KMS-11 (cell line): ENCODE results near the gene OSM.

ENCODE experiments used
- H2AFZ ChIP-seq: fragments of 200-600 bp; sonication (generic); 2 replicates; pipeline ENCODE4 v1.6.1; 2016; ENCODE audit warnings: antibody characterized with exemption, mixed run types, low read depth
- H3K27ac ChIP-seq: fragments of 200-600 bp; sonication (generic); 2 replicates; pipeline ENCODE4 v1.6.1; 2016; ENCODE audit warnings: mild to moderate bottlenecking, mixed run types
- H3K27me3 ChIP-seq: fragments of 200-600 bp; sonication (generic); 2 replicates; pipeline ENCODE4 v1.6.1; 2017; ENCODE audit warnings: mild to moderate bottlenecking, low read depth, mixed run types, moderate library complexity; ENCODE audit not compliant: insufficient read depth
- H3K36me3 ChIP-seq: fragments of 200-600 bp; sonication (generic); 2 replicates; pipeline ENCODE4 v1.6.1; 2017; ENCODE audit warnings: mild to moderate bottlenecking, mixed run types; ENCODE audit not compliant: insufficient read depth
- H3K4me1 ChIP-seq: fragments of 200-600 bp; sonication (generic); 2 replicates; pipeline ENCODE4 v1.6.1; 2016; ENCODE audit warnings: mild to moderate bottlenecking, low read depth, mixed run types; ENCODE audit not compliant: poor library complexity, severe bottlenecking
- H3K4me2 ChIP-seq: fragments of 200-600 bp; sonication (generic); 2 replicates; pipeline ENCODE4 v1.7.0; 2016; ENCODE audit warnings: mild to moderate bottlenecking, mixed run types
- H3K4me3 ChIP-seq: fragments of 200-600 bp; sonication (generic); IDR thresholded peaks from 2 replicates; pipeline ENCODE4 v1.6.1; 2017; ENCODE audit warnings: low read depth, low read length, mixed read lengths; ENCODE audit not compliant: insufficient read depth
- H3K79me2 ChIP-seq: fragments of 200-600 bp; sonication (generic); 2 replicates; pipeline ENCODE4 v1.6.1; 2016; ENCODE audit warnings: low read depth, mixed run types; ENCODE audit not compliant: insufficient read depth
- H3K9ac ChIP-seq: fragments of 200-600 bp; sonication (generic); 2 replicates; pipeline ENCODE4 v1.6.1; 2016; ENCODE audit warnings: mild to moderate bottlenecking, mixed run types
- H4K20me1 ChIP-seq: fragments of 200-600 bp; sonication (generic); 2 replicates; pipeline ENCODE4 v1.6.1; 2016; ENCODE audit warnings: mild to moderate bottlenecking, mixed run types; ENCODE audit not compliant: insufficient read depth
- TF ChIP-seq, protein P1 (sequence below): fragments of 200-600 bp; sonication (generic); conservative IDR thresholded peaks from 2 replicates; pipeline ENCODE4 v1.6.1; 2017; ENCODE audit warnings: low read depth, mild to moderate bottlenecking, antibody characterized with exemption, low read length, moderate library complexity, mixed read lengths

The OSM gene

DNA sequence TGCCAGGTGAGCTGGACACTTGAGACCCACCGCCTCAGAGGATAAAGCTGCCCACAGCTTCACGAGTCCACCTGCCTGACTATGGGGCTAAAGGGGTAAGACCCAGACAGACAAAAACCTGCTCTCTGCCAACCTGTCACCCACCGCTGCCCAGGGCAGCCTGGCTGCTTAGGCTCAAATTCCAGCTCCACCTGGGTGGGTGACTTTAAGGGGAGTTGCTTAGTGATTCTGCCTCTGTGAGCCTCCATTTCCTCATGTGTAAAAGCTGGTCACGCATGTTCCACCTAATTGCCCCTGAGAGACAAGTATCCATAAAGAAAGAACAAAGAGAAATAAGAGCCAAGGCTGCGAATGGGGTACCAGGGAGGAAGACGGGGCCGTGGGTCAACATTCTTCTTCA lies 26.4 kb upstream of the OSM start:
- Histone ChIP-seq H3K36me3 (no peaks in the 10 kb centered on the region), H3K9ac (no peak overlapping the region), H3K79me2 (no peaks in the 10 kb centered on the region), H2AFZ (no peak overlapping the region), H3K27ac (no peak overlapping the region), H3K27me3 (no peaks in the 10 kb centered on the region), H3K4me1 (peaks cover 37% of the 10 kb centered on the region), H3K4me2 (no peak overlapping the region), H3K4me3 (no peak overlapping the region), H4K20me1 (no peaks in the 10 kb centered on the region)
- TF ChIP-seq, protein P1, sequence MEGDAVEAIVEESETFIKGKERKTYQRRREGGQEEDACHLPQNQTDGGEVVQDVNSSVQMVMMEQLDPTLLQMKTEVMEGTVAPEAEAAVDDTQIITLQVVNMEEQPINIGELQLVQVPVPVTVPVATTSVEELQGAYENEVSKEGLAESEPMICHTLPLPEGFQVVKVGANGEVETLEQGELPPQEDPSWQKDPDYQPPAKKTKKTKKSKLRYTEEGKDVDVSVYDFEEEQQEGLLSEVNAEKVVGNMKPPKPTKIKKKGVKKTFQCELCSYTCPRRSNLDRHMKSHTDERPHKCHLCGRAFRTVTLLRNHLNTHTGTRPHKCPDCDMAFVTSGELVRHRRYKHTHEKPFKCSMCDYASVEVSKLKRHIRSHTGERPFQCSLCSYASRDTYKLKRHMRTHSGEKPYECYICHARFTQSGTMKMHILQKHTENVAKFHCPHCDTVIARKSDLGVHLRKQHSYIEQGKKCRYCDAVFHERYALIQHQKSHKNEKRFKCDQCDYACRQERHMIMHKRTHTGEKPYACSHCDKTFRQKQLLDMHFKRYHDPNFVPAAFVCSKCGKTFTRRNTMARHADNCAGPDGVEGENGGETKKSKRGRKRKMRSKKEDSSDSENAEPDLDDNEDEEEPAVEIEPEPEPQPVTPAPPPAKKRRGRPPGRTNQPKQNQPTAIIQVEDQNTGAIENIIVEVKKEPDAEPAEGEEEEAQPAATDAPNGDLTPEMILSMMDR: no peak

DNA sequence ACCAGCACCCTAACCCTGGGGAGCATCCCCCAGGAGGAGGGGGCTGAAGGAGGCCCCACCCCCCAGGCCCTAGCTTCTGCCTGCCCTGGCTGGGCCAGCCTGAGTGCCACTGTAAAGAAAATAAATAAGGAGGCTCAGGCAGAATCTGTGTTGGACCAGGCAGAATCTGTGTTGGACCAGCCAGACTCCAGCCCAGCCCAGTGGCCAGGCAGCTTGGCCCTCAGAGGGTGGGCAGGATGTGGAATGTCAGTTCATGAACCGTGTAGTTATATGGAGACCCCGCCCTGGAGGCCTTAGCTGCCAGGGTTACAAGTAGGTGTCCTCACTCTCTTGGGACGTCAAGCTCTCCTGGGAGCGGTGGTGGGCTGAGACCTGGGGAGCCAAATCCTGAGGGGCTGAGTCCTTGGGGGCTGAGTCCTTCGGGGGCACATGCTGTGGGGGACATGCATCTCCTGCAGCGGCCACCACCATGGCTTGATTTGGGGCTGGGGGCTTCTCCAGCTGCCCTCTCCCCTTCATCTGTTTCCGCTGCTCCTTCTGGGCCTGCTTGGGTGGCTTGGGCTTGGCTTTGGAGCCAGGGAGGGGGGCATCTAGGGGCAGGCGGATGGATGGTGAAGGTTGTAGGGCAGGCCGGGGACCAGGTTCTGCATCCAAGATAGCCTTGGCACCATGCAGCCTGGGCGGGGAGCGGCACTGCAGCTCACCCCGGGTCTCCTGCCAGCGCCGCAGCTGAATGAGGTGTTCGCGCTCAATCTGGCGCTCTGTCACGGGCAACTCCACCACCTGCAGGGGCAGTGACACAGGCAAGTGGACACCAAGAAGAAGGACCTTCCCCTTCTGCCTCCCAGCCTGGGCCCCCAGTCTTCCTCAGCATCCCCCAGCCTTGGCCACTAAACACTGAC lies 25.7 kb upstream of the OSM start:
- Histone ChIP-seq H3K9ac (no peak overlapping the region), H3K4me1 (peaks cover 42% of the 10 kb centered on the region), H3K4me3 (no peak overlapping the region), H3K79me2 (no peaks in the 10 kb centered on the region), H3K27me3 (no peaks in the 10 kb centered on the region), H3K36me3 (no peaks in the 10 kb centered on the region), H3K4me2 (no peak overlapping the region), H4K20me1 (no peaks in the 10 kb centered on the region), H2AFZ (no peak overlapping the region), H3K27ac (no peak overlapping the region)
- TF ChIP-seq, protein P1: no peak

DNA sequence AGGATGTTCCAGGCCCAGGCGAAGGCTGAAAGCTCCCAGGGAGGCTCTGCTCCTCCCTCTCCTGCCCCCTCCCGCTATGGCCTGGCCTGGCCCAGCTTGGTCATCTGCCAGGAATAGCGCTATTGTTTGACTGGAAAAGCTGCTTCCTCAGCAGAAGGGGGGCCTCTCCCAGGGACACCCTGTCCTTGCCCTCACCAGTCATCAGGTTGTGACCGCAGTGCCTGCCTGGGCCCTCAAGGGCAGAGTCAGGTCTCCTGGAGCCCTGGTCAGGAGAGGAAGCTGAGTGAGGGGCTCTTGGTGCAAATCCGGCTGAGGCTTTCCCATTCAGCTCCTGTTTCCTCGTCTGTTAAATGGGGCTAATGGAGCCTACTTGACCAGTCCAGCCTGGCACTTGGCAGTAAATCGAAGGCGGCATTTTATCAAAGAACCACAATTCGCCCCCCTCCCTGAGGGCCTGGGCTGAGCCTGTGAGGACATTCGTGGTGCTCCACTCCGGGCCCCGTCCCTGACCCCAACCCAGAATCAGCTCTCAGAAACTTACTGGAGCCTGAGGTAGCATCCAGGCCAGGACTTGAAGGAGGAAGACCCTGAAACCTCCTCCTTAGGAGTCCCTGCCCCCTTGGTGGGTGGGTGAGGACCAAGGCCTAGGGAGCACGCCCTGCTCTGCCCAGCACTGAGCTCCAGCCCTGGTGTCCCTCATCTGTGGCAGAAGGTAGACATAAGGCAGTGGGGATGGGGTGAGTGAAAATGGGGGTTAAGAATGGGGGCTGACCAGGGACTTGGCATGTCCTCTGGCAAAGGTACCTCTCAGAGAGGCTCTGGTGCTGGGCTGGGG lies 24.6 kb upstream of the OSM start:
- TF ChIP-seq, protein P1: no peak
- Histone ChIP-seq H3K9ac (no peak overlapping the region), H3K79me2 (no peaks in the 10 kb centered on the region), H2AFZ (no peak overlapping the region), H3K27ac (no peak overlapping the region), H3K4me2 (no peak overlapping the region; the same call in 1 of the 2 replicates), H3K4me1 (peaks cover 37% of the 10 kb centered on the region), H3K36me3 (no peaks in the 10 kb centered on the region), H3K4me3 (no peak overlapping the region), H4K20me1 (no peaks in the 10 kb centered on the region), H3K27me3 (no peaks in the 10 kb centered on the region)

DNA sequence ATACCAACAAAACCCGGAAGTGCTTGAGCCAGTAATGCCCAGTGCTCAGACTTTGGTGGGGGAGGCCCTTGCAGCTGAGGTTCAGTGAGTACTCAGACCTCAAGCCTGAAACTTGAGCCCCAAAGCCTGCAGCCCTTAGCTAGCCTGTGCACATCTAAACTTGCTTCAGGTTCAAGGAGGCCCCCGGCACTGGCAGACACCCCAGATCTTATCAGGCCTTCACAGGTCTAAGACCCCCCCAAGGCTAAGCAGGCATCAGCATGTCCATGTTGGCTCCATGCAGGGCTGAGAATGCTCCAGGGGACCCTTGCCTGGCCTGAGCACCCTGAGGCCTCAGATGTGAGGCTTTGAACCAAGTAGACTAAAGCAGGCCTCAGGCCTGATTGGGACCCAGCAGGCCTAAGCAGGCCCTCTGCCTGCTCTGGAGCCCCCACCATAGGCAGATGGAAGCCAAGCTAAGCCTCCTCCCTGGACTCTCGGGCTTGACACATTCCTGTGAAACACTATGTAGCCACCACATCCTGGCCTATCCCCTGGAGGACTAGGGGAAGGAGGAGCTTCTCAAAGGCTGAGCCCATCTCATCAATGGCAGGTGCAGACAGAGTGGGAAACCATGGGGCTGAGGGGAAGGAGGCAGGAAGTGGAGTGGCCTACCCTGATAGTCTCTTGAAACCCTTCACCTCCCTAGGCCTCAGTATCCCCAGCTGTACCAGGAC lies 23.8 kb upstream of the OSM start:
- Histone ChIP-seq H3K4me3 (no peak overlapping the region), H3K36me3 (no peaks in the 10 kb centered on the region), H3K27me3 (no peaks in the 10 kb centered on the region), H3K4me2 (peak overlapping the region; percentile 93), H3K79me2 (no peaks in the 10 kb centered on the region), H2AFZ (0 out of 2 replicates have a peak overlapping the region, but pooled peaks have one; percentile 59), H3K27ac (peak overlapping the region; percentile 38; the same call in 1 of the 2 replicates), H3K4me1 (peaks cover 35% of the 10 kb centered on the region), H4K20me1 (no peaks in the 10 kb centered on the region), H3K9ac (no peak overlapping the region)
- TF ChIP-seq, protein P1: no peak
